HepG2 (cell line): ENCODE measurements around the gene B9D2. TPM values are rescaled to one million over a fixed set of nuclear protein-coding genes. Genes with fewer than 3 reads are reported as not detected.
A peak's percentile ranks its signal among the peaks of the same experiment; 100 is the strongest.

Experiments used
- ADNP ChIP-seq: sonication (generic); formaldehyde crosslinking; IDR thresholded peaks from 2 replicates; pipeline ENCODE4 v1.4.0; 2020; ENCODE audit warnings: missing genetic modification reagents
- FOXA1 ChIP-seq, 2 experiments: fragments of 450-650 bp in 1 of 2; sonication (generic) in 1 of 2; formaldehyde crosslinking in 1 of 2; IDR thresholded peaks; 2 replicates each; pipeline versions ENCODE4 v1.4.0 to v1.6.1; 2016 to 2020; ENCODE audit warnings: missing genetic modification reagents in 1 of 2
- GTF3A ChIP-seq: sonication (generic); formaldehyde crosslinking; conservative IDR thresholded peaks from 2 replicates; pipeline ENCODE4 v1.4.0; 2020; ENCODE audit warnings: mild to moderate bottlenecking, missing genetic modification reagents
- HMGXB3 ChIP-seq: sonication (generic); formaldehyde crosslinking; IDR thresholded peaks from 2 replicates; pipeline ENCODE4 v1.4.0; 2020; ENCODE audit warnings: missing genetic modification reagents, borderline replicate concordance
- ISX ChIP-seq: sonication (generic); formaldehyde crosslinking; conservative IDR thresholded peaks from 2 replicates; pipeline ENCODE4 v1.5.0; 2020; ENCODE audit warnings: missing genetic modification reagents
- JUN ChIP-seq: sonication (generic); formaldehyde crosslinking; IDR thresholded peaks from 2 replicates; pipeline ENCODE4 v1.4.0; 2020; ENCODE audit warnings: mild to moderate bottlenecking, missing genetic modification reagents
- MED13 ChIP-seq: sonication (generic); formaldehyde crosslinking; IDR thresholded peaks from 2 replicates; pipeline ENCODE4 v1.5.0; 2020; ENCODE audit warnings: missing genetic modification reagents
- MEF2D ChIP-seq: sonication (generic); formaldehyde crosslinking; IDR thresholded peaks from 2 replicates; pipeline ENCODE4 v1.5.1; 2020; ENCODE audit warnings: mild to moderate bottlenecking, missing genetic modification reagents
- PRDM4 ChIP-seq: sonication (generic); formaldehyde crosslinking; IDR thresholded peaks from 2 replicates; pipeline ENCODE4 v1.9.0; 2021; ENCODE audit warnings: missing genetic modification reagents, borderline replicate concordance
- SIX1 ChIP-seq: sonication (generic); formaldehyde crosslinking; IDR thresholded peaks from 2 replicates; pipeline ENCODE4 v1.4.0; 2020; ENCODE audit warnings: missing genetic modification reagents, borderline replicate concordance
- SRSF1 ChIP-seq: fragments of 200-400 bp; formaldehyde crosslinking; optimal IDR thresholded peaks from 2 replicates; pipeline ENCODE3; 2017; ENCODE audit warnings: mild to moderate bottlenecking, low read depth, low read length, moderate library complexity
- THRA ChIP-seq: sonication (generic); formaldehyde crosslinking; IDR thresholded peaks from 2 replicates; pipeline ENCODE4 v1.4.0; 2020; ENCODE audit warnings: missing genetic modification reagents, borderline replicate concordance
- ZBTB21 ChIP-seq: sonication (generic); formaldehyde crosslinking; IDR thresholded peaks from 2 replicates; pipeline ENCODE4 v1.4.0; 2020; ENCODE audit warnings: missing genetic modification reagents
- ZBTB39 ChIP-seq: sonication (generic); formaldehyde crosslinking; IDR thresholded peaks from 2 replicates; pipeline ENCODE4 v1.5.0; 2020; ENCODE audit warnings: missing genetic modification reagents
- ZNF510 ChIP-seq: sonication (generic); formaldehyde crosslinking; IDR thresholded peaks from 2 replicates; pipeline ENCODE4 v1.4.0; 2020; ENCODE audit warnings: low read depth, mild to moderate bottlenecking, missing genetic modification reagents
- ZNF816 ChIP-seq: sonication (generic); formaldehyde crosslinking; IDR thresholded peaks from 2 replicates; pipeline ENCODE4 v1.8.0; 2022; ENCODE audit warnings: missing genetic modification reagents, mild to moderate bottlenecking, borderline replicate concordance
- ZNF850 ChIP-seq: sonication (generic); formaldehyde crosslinking; conservative IDR thresholded peaks from 2 replicates; pipeline ENCODE4 v1.9.0; 2021; ENCODE audit warnings: mild to moderate bottlenecking, missing genetic modification reagents
- polyA plus RNA-seq, 8 experiments: library from polyadenylated mRNA; depleted of rRNA in 3 of 8; stranded (reverse) in 7 of 8; unstranded in 1 of 8; fragments of >200 nt; fragmentation: Illumina TruSeq in 4 of 8; extraction: Trizol in 4 of 8; gene quantifications; 2 replicates each; pipeline versions ENCODE4 v1.2.1 to v1.2.3, GENCODE V29; 2011 to 2016; ENCODE audit warnings: low read depth in 4 of 8, missing spikeins in 1 of 8, mixed read lengths in 1 of 8; ENCODE audit not compliant: insufficient read depth in 1 of 8
- total RNA-seq, 5 experiments: library from RNA; depleted of rRNA; stranded (reverse); fragments of >200 nt; fragmentation: Illumina TruSeq; extraction: Trizol; gene quantifications; 2 replicates each; pipeline ENCODE4 v1.2.3, GENCODE V29; 2016; ENCODE audit warnings: low read depth in 1 of 5

Gene B9D2
- total and polyA plus RNA-seq, 2 of the 13 experiments (the other 11 are each of a cell fraction or from before 2014, with no cell fraction given), result 3.1 to 4.4 TPM

- TF ChIP-seq HMGXB3 (CRISPR knock-in tag), result no peak
- peak; percentile 60; the same call in 1 of the 2 replicates for TF ChIP-seq ISX (CRISPR knock-in tag)
- no peak for TF ChIP-seq ZBTB39 (CRISPR knock-in tag)
- no peak for TF ChIP-seq JUN (CRISPR knock-in tag)
- no peak for TF ChIP-seq MEF2D (CRISPR knock-in tag)
- TF ChIP-seq ADNP (CRISPR knock-in tag), result 0 out of 2 replicates have a peak, but pooled peaks have one; percentile 45
- TF ChIP-seq THRA (CRISPR knock-in tag), result no peak
- TF ChIP-seq ZNF510 (CRISPR knock-in tag), result no peak
- TF ChIP-seq ZNF816, result no peak
- TF ChIP-seq GTF3A (CRISPR knock-in tag), result no peak
- no peak for TF ChIP-seq SRSF1
- no peak for TF ChIP-seq FOXA1 (IDR thresholded peaks at IDR 0.05)
- 0 out of 2 replicates have a peak, but pooled peaks have one; percentile 8 for TF ChIP-seq FOXA1 (CRISPR knock-in tag; IDR thresholded peaks at IDR 0.05)
- no peak for TF ChIP-seq ZNF850 (CRISPR knock-in tag)
- TF ChIP-seq SIX1 (CRISPR knock-in tag), result no peak
- no peak for TF ChIP-seq MED13 (CRISPR knock-in tag)
- no peak for TF ChIP-seq PRDM4
- no peak for TF ChIP-seq ZBTB21 (CRISPR knock-in tag)
Observed at GRCh38 chr19:41352609-41353465, 11.1 kb downstream of the B9D2 start (continued).
